ENCODE measurements around the gene BAIAP2. TPM values are rescaled to one million over a fixed set of nuclear protein-coding genes. Genes with fewer than 3 reads are reported as not detected.
"Not testable (repeated sequence)": the region's sequence is repeated elsewhere in the genome, so short reads cannot be mapped to it uniquely, and the experiment has no call there.

Gene BAIAP2
- total and polyA plus RNA-seq, 8 donors: 4.7 to 16.4 (median 11.1) TPM

- ATAC-seq (no peak), DNase-seq (peak in 1 of 6 donors; percentile 35), FAIRE-seq (no peak)
- WGBS, 2 donors: 75 to 85% methylated on average over 11 of the region's 11 CpGs
- Histone ChIP-seq H3K36me3 (no peaks in the 10 kb centered on the region), H3K27ac (no peak overlapping the region), H3K9me3 (no peaks in the 10 kb centered on the region), H3K4me3 (no peak overlapping the region), H3K4me1 (peaks cover 0 to 5% (median 0%) of the 10 kb centered on the region in 3 donors), H3K27me3 (no peaks in the 10 kb centered on the region)
- intact Hi-C loops (cut with DNase I): loop anchor here in 1 of 3 donors (5.0 kb wide), 1 partner anchor 72 kb away; no protein-coding TSS in a partner anchor
- no peak for TF ChIP-seq CTCF (IDR thresholded peaks at IDR 0.05)
These were observed 5.1 kb upstream of the BAIAP2 start for GRCh38 chr17:81029859-81030258.

- intact Hi-C loops (cut with DNase I): not testable (repeated sequence)
These were observed 4.6 kb upstream of the BAIAP2 start for GRCh38 chr17:81030312-81030711.

GRCh38 chr17:81030741-81031565, 4.0 kb upstream of the BAIAP2 start:
- TF ChIP-seq CTCF (IDR thresholded peaks at IDR 0.05): no peak
- FAIRE-seq (no peak), ATAC-seq (peak; percentile 15 to 39 (median 29)), DNase-seq (peak; percentile 44 to 79 (median 58))
- 37 to 46% methylated on average over 32 of the region's 32 CpGs for WGBS, 2 donors
- Histone ChIP-seq H3K36me3 (no peaks in the 10 kb centered on the region), H3K4me1 (peaks cover 0 to 5% (median 0%) of the 10 kb centered on the region in 3 donors), H3K27me3 (no peaks in the 10 kb centered on the region), H3K4me3 (no peak overlapping the region), H3K27ac (peak overlapping the region in 3 of 4 donors; percentile 22 to 58 (median 33)), H3K9me3 (no peaks in the 10 kb centered on the region)
- intact Hi-C loops (cut with DNase I): no loop called here

More at GRCh38 chr17:81030312-81030711, 4.6 kb upstream of the BAIAP2 start:
- peak in 1 of 6 donors; percentile 26 for DNase-seq
- not testable (repeated sequence) for H3K27me3 ChIP-seq, H3K4me1 ChIP-seq, H3K36me3 ChIP-seq, H3K4me3 ChIP-seq, FAIRE-seq, H3K9me3 ChIP-seq, ATAC-seq, H3K27ac ChIP-seq
- 83 to 96% methylated on average over 9 of the region's 9 CpGs for WGBS, 2 donors

- H3K27ac ChIP-seq: peak overlapping the region in 3 of 4 donors; percentile 22 to 58 (median 33)
- H3K36me3 ChIP-seq: no peaks in the 10 kb centered on the region
- H3K9me3 ChIP-seq: no peaks in the 10 kb centered on the region
- no peaks in the 10 kb centered on the region for H3K27me3 ChIP-seq
- FAIRE-seq (no peak), DNase-seq (peak in 4 of 6 donors; percentile 21 to 72 (median 51)), ATAC-seq (no peak)
- peaks cover 0 to 7% (median 3%) of the 10 kb centered on the region in 3 donors for H3K4me1 ChIP-seq
- no peak for TF ChIP-seq CTCF (IDR thresholded peaks at IDR 0.05)
- 87 to 88% methylated on average over 38 to 41 of the region's 41 CpGs for WGBS, 2 donors
- no peak overlapping the region for H3K4me3 ChIP-seq
- intact Hi-C loops (cut with DNase I): no loop called here
These were observed 3.1 kb upstream of the BAIAP2 start for GRCh38 chr17:81031566-81032550.
